CD4-positive, alpha-beta memory T cell (primary cell): Measurements from ENCODE around the gene FLNC. TPM values are rescaled to one million over a fixed set of nuclear protein-coding genes. Genes with fewer than 3 reads are reported as not detected.

Experiments used
- CTCF ChIA-PET: fragments of 350-600 bp; sonication (Branson Sonifier 250); formaldehyde crosslinking; loops from one replicate; lab custom pipeline; 2021; ENCODE audit warnings: inconsistent platforms; ENCODE audit not compliant: partially characterized antibody; lab: Charles Lee
- POLR2A ChIA-PET: fragments of 350-600 bp; sonication (Branson Sonifier 250); formaldehyde crosslinking; loops from one replicate; lab custom pipeline; 2021; ENCODE audit not compliant: partially characterized antibody; lab: Charles Lee
- DNase-seq, 5 donors: peaks; one replicate each; pipeline versions ENCODE4 v3.0.0 to v3.0.0-alpha.2; 2020 to 2022; ENCODE audit warnings: mixed read lengths in 1 of 5
- H3K27ac ChIP-seq: one replicate; pipeline ENCODE4 v1.7.0; 2013; ENCODE audit warnings: low read depth, low read length
- H3K27me3 ChIP-seq: 2 replicates; pipeline ENCODE4 v1.7.0; 2013; ENCODE audit warnings: mild to moderate bottlenecking, low read length, moderate library complexity; ENCODE audit not compliant: insufficient read depth
- H3K36me3 ChIP-seq: 2 replicates; pipeline ENCODE4 v1.7.0; 2013; ENCODE audit warnings: mild to moderate bottlenecking, low read length, moderate library complexity; ENCODE audit not compliant: insufficient read depth
- H3K4me1 ChIP-seq: 2 replicates; pipeline ENCODE4 v1.7.0; 2013; ENCODE audit warnings: mild to moderate bottlenecking, low read length, moderate library complexity; ENCODE audit not compliant: insufficient read depth
- H3K4me3 ChIP-seq, 2 donors: one replicate each; pipeline ENCODE4 v1.7.0; 2013; ENCODE audit warnings: low read length in 2 of 2, mild to moderate bottlenecking in 1 of 2
- H3K9me3 ChIP-seq, 2 donors: one replicate each; pipeline ENCODE4 v1.7.0; 2013; ENCODE audit warnings: low read length in 2 of 2, control low read depth in 1 of 2; ENCODE audit not compliant: control insufficient read depth in 1 of 2
- H3K27ac Mint-ChIP-seq, 7 donors: one replicate each; pipeline ENCODE4 v1.8.0; 2020 to 2021; ENCODE audit warnings: mixed read lengths in 7 of 7, mild to moderate bottlenecking in 6 of 7, inconsistent platforms in 3 of 7, moderate library complexity in 3 of 7
- H3K27me3 Mint-ChIP-seq, 2 donors: one replicate each; pipeline ENCODE4 v1.8.0; 2020 to 2021; ENCODE audit warnings: mixed read lengths in 2 of 2
- H3K36me3 Mint-ChIP-seq, 2 donors: one replicate each; pipeline ENCODE4 v1.8.0; 2020 to 2021; ENCODE audit warnings: mixed read lengths in 2 of 2, inconsistent platforms in 1 of 2, mild to moderate bottlenecking in 1 of 2
- H3K4me1 Mint-ChIP-seq, 4 donors: one replicate each; pipeline ENCODE4 v1.8.0; 2020 to 2021; ENCODE audit warnings: mixed read lengths in 4 of 4, mild to moderate bottlenecking in 1 of 4
- H3K4me3 Mint-ChIP-seq, 8 donors: one replicate each; pipeline ENCODE4 v1.8.0; 2020 to 2021; ENCODE audit warnings: mixed read lengths in 8 of 8, mild to moderate bottlenecking in 7 of 8, moderate library complexity in 6 of 8, inconsistent platforms in 3 of 8
- H3K9me3 Mint-ChIP-seq, 8 donors: one replicate each; pipeline ENCODE4 v1.8.0; 2020 to 2021; ENCODE audit warnings: mixed read lengths in 8 of 8, mild to moderate bottlenecking in 5 of 8, inconsistent platforms in 3 of 8, moderate library complexity in 1 of 8
- intact Hi-C: fragments of 100-400 bp; cut with micrococcal nuclease; formaldehyde crosslinking; loops from one replicate; pipeline ENCODE4 v1.15.1; 2023
- polyA plus RNA-seq, 2 donors: library from polyadenylated mRNA; unstranded; fragments of 300-500 nt; fragmentation: Illumina TruSeq; gene quantifications; one replicate each; pipeline ENCODE4 v1.2.3, GENCODE V29; 2021
- total RNA-seq, 2 experiments: library from RNA; stranded (reverse); gene quantifications; one replicate each; pipeline ENCODE4 v1.2.3, GENCODE V29; 2021

The FLNC gene
- total and polyA plus RNA-seq, 4 experiments from 2014 or later: 0.06 TPM; not detected in 3

GRCh38 chr7:128853799-128854198 is 23.6 kb downstream of the FLNC start:
- H3K4me1 Mint-ChIP-seq: no peaks in the 10 kb centered on the region
- no peaks in the 10 kb centered on the region for H3K36me3 Mint-ChIP-seq
- H3K27ac Mint-ChIP-seq: no peak overlapping the region
- H3K27me3 ChIP-seq: no peaks in the 10 kb centered on the region
- DNase-seq: no peak
- H3K9me3 Mint-ChIP-seq: no peaks in the 10 kb centered on the region
- no peaks in the 10 kb centered on the region for H3K4me1 ChIP-seq
- H3K36me3 ChIP-seq: no peaks in the 10 kb centered on the region
- H3K27me3 Mint-ChIP-seq: peaks cover 1 to 3% of the 10 kb centered on the region in 2 donors
- intact Hi-C loops: no loop called here
- ChIA-PET CTCF (no interaction called here), POLR2A (no interaction called here)
- no peaks in the 10 kb centered on the region for H3K9me3 ChIP-seq
- no peak overlapping the region for H3K27ac ChIP-seq
- no peak overlapping the region for H3K4me3 ChIP-seq
- no peak overlapping the region for H3K4me3 Mint-ChIP-seq

DNA sequence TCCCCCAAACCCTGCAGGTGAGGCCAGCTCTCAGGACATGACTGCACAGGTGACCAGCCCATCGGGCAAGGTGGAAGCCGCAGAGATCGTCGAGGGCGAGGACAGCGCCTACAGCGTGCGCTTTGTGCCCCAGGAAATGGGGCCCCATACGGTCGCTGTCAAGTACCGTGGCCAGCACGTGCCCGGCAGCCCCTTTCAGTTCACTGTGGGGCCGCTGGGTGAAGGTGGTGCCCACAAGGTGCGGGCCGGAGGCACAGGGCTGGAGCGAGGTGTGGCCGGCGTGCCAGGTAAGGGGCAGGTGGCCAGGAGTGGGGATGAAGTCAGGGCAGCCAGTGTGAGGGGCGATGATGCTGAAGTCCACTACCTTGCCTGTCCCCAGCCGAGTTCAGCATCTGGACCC is 24.2 kb downstream of the FLNC start:
- H3K9me3 ChIP-seq: no peaks in the 10 kb centered on the region
- Mint-ChIP-seq H3K27me3 (peaks cover 1 to 3% of the 10 kb centered on the region in 2 donors), H3K36me3 (no peaks in the 10 kb centered on the region), H3K9me3 (no peaks in the 10 kb centered on the region), H3K4me1 (no peaks in the 10 kb centered on the region), H3K4me3 (no peak overlapping the region), H3K27ac (no peak overlapping the region)
- H3K27ac ChIP-seq: no peak overlapping the region
- ChIA-PET CTCF (no interaction called here), POLR2A (no interaction called here)
- H3K4me3 ChIP-seq: no peak overlapping the region
- no peaks in the 10 kb centered on the region for H3K27me3 ChIP-seq
- H3K4me1 ChIP-seq: no peaks in the 10 kb centered on the region
- no peaks in the 10 kb centered on the region for H3K36me3 ChIP-seq
- intact Hi-C loops: no loop called here
- no peak for DNase-seq

GRCh38 chr7:128855559-128855958 is 25.4 kb downstream of the FLNC start:
- Mint-ChIP-seq H3K27ac (no peak overlapping the region), H3K4me1 (no peaks in the 10 kb centered on the region), H3K36me3 (no peaks in the 10 kb centered on the region), H3K4me3 (no peak overlapping the region), H3K27me3 (peaks cover 1 to 3% of the 10 kb centered on the region in 2 donors), H3K9me3 (no peaks in the 10 kb centered on the region)
- H3K4me3 ChIP-seq: no peak overlapping the region
- no peaks in the 10 kb centered on the region for H3K4me1 ChIP-seq
- DNase-seq: no peak
- H3K27me3 ChIP-seq: no peaks in the 10 kb centered on the region
- no peak overlapping the region for H3K27ac ChIP-seq
- no peaks in the 10 kb centered on the region for H3K36me3 ChIP-seq
- CTCF ChIA-PET: no interaction called here
- no peaks in the 10 kb centered on the region for H3K9me3 ChIP-seq
- intact Hi-C loops: no loop called here
- POLR2A ChIA-PET: no interaction called here

DNA sequence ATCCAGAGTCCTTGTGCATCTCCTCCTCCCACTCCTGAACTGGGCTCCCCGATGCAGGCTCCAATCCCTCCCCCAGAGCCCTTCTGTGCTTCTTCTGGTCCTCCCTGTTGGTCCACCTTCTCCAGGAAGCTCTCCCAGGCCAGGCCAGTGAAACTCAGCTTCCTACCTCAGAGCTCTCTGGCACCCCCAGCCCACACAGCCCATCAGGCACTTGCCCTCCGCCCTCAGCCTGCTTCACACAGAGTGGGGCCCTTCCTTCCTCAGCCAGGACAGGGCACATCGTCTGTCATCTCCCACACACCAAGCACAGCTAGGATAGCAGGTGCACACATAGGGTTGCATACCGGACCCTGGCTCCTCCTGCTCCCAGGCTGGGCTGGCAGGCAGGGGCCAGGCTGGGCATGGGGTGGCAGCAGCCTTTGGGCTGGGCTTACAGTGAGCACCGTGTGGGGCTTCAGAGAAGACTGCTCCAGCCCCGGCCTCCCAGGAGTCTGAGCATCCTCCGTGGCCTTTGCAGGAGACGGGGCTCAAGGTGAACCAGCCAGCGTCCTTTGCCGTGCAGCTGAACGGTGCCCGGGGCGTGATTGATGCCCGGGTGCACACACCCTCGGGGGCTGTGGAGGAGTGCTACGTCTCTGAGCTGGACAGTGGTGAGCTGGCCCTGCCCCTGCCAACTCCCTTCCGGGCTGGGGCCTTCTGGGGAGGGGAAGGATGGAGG is 26.0 kb downstream of the FLNC start:
- Histone ChIP-seq H3K9me3 (no peaks in the 10 kb centered on the region), H3K4me3 (no peak overlapping the region), H3K27me3 (no peaks in the 10 kb centered on the region), H3K27ac (no peak overlapping the region), H3K36me3 (no peaks in the 10 kb centered on the region), H3K4me1 (no peaks in the 10 kb centered on the region)
- ChIA-PET POLR2A (interaction anchor here (1.3 kb wide), 1 partner anchor 13 kb away, joined by 3 read pairs; no protein-coding TSS in a partner anchor), CTCF (no interaction called here)
- H3K36me3 Mint-ChIP-seq: no peaks in the 10 kb centered on the region
- no peak overlapping the region for H3K4me3 Mint-ChIP-seq
- H3K27me3 Mint-ChIP-seq: peaks cover 1 to 3% of the 10 kb centered on the region in 2 donors
- no peak overlapping the region for H3K27ac Mint-ChIP-seq
- H3K9me3 Mint-ChIP-seq: no peaks in the 10 kb centered on the region
- peaks cover 0 to 4% (median 0%) of the 10 kb centered on the region in 4 donors for H3K4me1 Mint-ChIP-seq
- no peak for DNase-seq
- intact Hi-C loops: no loop called here

DNA sequence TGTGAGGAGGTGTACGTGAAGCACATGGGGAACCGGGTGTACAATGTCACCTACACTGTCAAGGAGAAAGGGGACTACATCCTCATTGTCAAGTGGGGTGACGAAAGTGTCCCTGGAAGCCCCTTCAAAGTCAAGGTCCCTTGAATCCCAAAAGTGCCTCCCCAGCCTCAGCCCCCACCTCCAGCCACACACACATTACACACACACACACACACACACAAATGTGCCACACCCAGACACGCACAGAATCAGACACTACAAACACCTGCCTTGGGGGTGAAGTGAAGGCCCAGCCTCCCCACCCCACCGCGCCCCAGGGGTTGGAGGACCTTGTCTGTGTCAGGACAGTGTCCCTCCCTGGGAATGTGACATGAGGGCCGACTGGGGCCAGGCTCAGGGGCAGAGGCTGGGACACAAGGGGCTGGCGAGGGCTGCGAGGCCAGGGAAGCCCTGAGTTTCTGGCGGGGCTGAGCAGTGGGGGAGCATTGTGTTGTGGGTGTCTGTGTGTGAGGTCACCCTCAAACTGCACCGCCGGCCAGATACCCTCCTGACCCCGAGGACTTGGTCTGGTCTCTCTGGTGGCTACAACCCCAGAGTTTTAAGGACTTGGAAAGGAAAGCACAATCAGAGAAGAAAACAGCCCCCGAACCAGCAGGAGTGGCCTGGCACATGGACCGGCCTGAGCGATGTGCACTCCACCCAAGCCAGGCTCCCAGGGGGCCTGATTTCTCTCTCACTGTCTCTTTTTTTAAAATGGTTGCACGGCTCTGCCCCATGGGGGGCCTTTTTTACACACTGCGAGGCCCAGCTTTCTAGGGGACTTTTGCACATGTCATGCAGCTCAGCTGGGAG is 28.4 kb downstream of the FLNC start:
- no peaks in the 10 kb centered on the region for H3K27me3 ChIP-seq
- POLR2A ChIA-PET: no interaction called here
- no peak overlapping the region for H3K27ac Mint-ChIP-seq
- H3K4me1 Mint-ChIP-seq: peaks cover 8 to 20% (median 12%) of the 10 kb centered on the region in 4 donors
- intact Hi-C loops: no loop called here
- H3K27me3 Mint-ChIP-seq: peaks cover 1% of the 10 kb centered on the region in 2 donors
- no peak overlapping the region for H3K4me3 ChIP-seq
- H3K36me3 Mint-ChIP-seq: peaks cover 0 to 9% of the 10 kb centered on the region in 2 donors
- no peak for DNase-seq
- CTCF ChIA-PET: no interaction called here
- H3K27ac ChIP-seq: no peak overlapping the region
- H3K36me3 ChIP-seq: no peaks in the 10 kb centered on the region
- H3K4me3 Mint-ChIP-seq: no peak overlapping the region
- H3K9me3 Mint-ChIP-seq: no peaks in the 10 kb centered on the region
- H3K4me1 ChIP-seq: peaks cover 10% of the 10 kb centered on the region
- H3K9me3 ChIP-seq: no peaks in the 10 kb centered on the region

GRCh38 chr7:128859232-128860157 is 29.3 kb downstream of the FLNC start:
- Mint-ChIP-seq H3K27ac (no peak overlapping the region), H3K4me3 (no peak overlapping the region), H3K27me3 (peaks cover 0 to 1% of the 10 kb centered on the region in 2 donors), H3K36me3 (peaks cover 0 to 11% of the 10 kb centered on the region in 2 donors), H3K9me3 (no peaks in the 10 kb centered on the region), H3K4me1 (peaks cover 11 to 24% (median 16%) of the 10 kb centered on the region in 4 donors)
- intact Hi-C loops: no loop called here
- POLR2A ChIA-PET: interaction anchor here (0.7 kb wide), 1 partner anchor 11 kb away, joined by 3 read pairs; no protein-coding TSS in a partner anchor
- Histone ChIP-seq H3K4me3 (no peak overlapping the region), H3K36me3 (no peaks in the 10 kb centered on the region), H3K27me3 (no peaks in the 10 kb centered on the region), H3K4me1 (peaks cover 19% of the 10 kb centered on the region), H3K27ac (no peak overlapping the region), H3K9me3 (no peaks in the 10 kb centered on the region)
- no peak for DNase-seq
- CTCF ChIA-PET: interaction anchor here (1.0 to 5.4 kb wide), 2 partner anchors 16 to 24 kb away, joined by 3 to 61 read pairs; no protein-coding TSS in a partner anchor
